ENCODE results near the gene ODAD2. TPM values are rescaled to one million over a fixed set of nuclear protein-coding genes. Genes with fewer than 3 reads are reported as not detected.
"Not testable (repeated sequence)": the region's sequence is repeated elsewhere in the genome, so short reads cannot be mapped to it uniquely, and the experiment has no call there.

Gene ODAD2
- total RNA-seq, 2 donors from 2014 or later = 0.66 TPM; not detected in 1

GRCh38 chr10:27998178-27998953 is 513 bp downstream of the ODAD2 start:
- Histone ChIP-seq H3K4me3 (peak overlapping the region; percentile 33 to 62), H3K36me3 (replicated peaks in 1 of 2; ENCODE audit: insufficient read depth in 1 of 2, low read depth in 2 of 2) (no peaks in the 10 kb centered on the region), H3K4me1 (peaks cover 5% of the 10 kb centered on the region), H3K9me3 (no peaks in the 10 kb centered on the region), H3K27me3 (no peaks in the 10 kb centered on the region), H3K27ac (no peak overlapping the region)
- intact Hi-C loops (cut with DNase I) = no loop called here
- TF ChIP-seq POLR2A (IDR thresholded peaks at IDR 0.05) (no peak), CTCF (IDR thresholded peaks at IDR 0.05) (no peak)
- DNase-seq (peak; percentile 5 to 39 (median 15)), ATAC-seq (peak; percentile 67)
- WGBS, 2 donors = 1% methylated on average over 32 to 62 of the region's 62 CpGs

GRCh38 chr10:27997865-27998177 is 1.1 kb downstream of the ODAD2 start:
- no peak for ATAC-seq
- TF ChIP-seq CTCF (IDR thresholded peaks at IDR 0.05) (no peak), POLR2A (IDR thresholded peaks at IDR 0.05) (no peak)

GRCh38 chr10:27995311-27995710 is 3.6 kb downstream of the ODAD2 start:
- H3K4me1 ChIP-seq = peaks cover 5% of the 10 kb centered on the region
- ATAC-seq (no peak), DNase-seq (no peak)
- 63% methylated on average over 2 of the region's 2 CpGs for WGBS, 2 donors
- no peak for TF ChIP-seq POLR2A (IDR thresholded peaks at IDR 0.05)
- TF ChIP-seq CTCF (IDR thresholded peaks at IDR 0.05) = no peak
- no peaks in the 10 kb centered on the region for H3K9me3 ChIP-seq
- H3K27me3 ChIP-seq = no peaks in the 10 kb centered on the region
- intact Hi-C loops (cut with DNase I) = no loop called here
- H3K36me3 ChIP-seq (replicated peaks in 1 of 2; ENCODE audit: insufficient read depth in 1 of 2, low read depth in 2 of 2) = no peaks in the 10 kb centered on the region
- H3K27ac ChIP-seq = no peak overlapping the region
- H3K4me3 ChIP-seq = no peak overlapping the region

More at GRCh38 chr10:27997865-27998177, 1.1 kb downstream of the ODAD2 start:
- Histone ChIP-seq H3K27ac (no peak overlapping the region), H3K36me3 (replicated peaks in 1 of 2; ENCODE audit: insufficient read depth in 1 of 2, low read depth in 2 of 2) (no peaks in the 10 kb centered on the region), H3K9me3 (no peaks in the 10 kb centered on the region), H3K4me1 (peaks cover 5% of the 10 kb centered on the region), H3K27me3 (no peaks in the 10 kb centered on the region), H3K4me3 (no peak overlapping the region)
- intact Hi-C loops (cut with DNase I) = no loop called here
- no peak for DNase-seq
- 11 to 17% methylated on average over 5 of the region's 5 CpGs for WGBS, 2 donors

- H3K4me3 ChIP-seq; H3K4me1 ChIP-seq; H3K27ac ChIP-seq; H3K36me3 ChIP-seq (replicated peaks in 1 of 2; ENCODE audit: insufficient read depth in 1 of 2, low read depth in 2 of 2); H3K27me3 ChIP-seq; ATAC-seq; DNase-seq; H3K9me3 ChIP-seq: not testable (repeated sequence)
- 68 to 70% methylated on average over 2 of the region's 2 CpGs for WGBS, 2 donors
- intact Hi-C loops (cut with DNase I) = loop anchor here (10.0 kb wide), 1 partner anchor 195 kb away; no protein-coding TSS in a partner anchor
Measured at GRCh38 chr10:27989357-27989756, 9.5 kb downstream of the ODAD2 start.

GRCh38 chr10:27986821-27987220 is 12.1 kb downstream of the ODAD2 start:
- no peak overlapping the region for H3K4me3 ChIP-seq
- H3K27ac ChIP-seq = no peak overlapping the region
- DNase-seq = no peak
- TF ChIP-seq POLR2A (IDR thresholded peaks at IDR 0.05) = no peak
- intact Hi-C loops (cut with DNase I) = loop anchor here (10.0 kb wide), 1 partner anchor 192 kb away; no protein-coding TSS in a partner anchor
- H3K27me3 ChIP-seq = no peaks in the 10 kb centered on the region
- 5 to 30% methylated on average over 1 of the region's 1 CpG for WGBS, 2 donors
- no peaks in the 10 kb centered on the region for H3K9me3 ChIP-seq
- no peaks in the 10 kb centered on the region for H3K4me1 ChIP-seq
- no peaks in the 10 kb centered on the region for H3K36me3 ChIP-seq (replicated peaks in 1 of 2; ENCODE audit: insufficient read depth in 1 of 2, low read depth in 2 of 2)
- ATAC-seq = no peak

Data from body of pancreas (tissue), 4 donors.